ENCODE results near the gene KCNK16.
A peak's percentile ranks its signal among the peaks of the same experiment; 100 is the strongest.

The KCNK16 gene

GRCh38 chr6:39341352-39341751, 18.9 kb upstream of the KCNK16 start:
- DNase-seq: no peak

DNA sequence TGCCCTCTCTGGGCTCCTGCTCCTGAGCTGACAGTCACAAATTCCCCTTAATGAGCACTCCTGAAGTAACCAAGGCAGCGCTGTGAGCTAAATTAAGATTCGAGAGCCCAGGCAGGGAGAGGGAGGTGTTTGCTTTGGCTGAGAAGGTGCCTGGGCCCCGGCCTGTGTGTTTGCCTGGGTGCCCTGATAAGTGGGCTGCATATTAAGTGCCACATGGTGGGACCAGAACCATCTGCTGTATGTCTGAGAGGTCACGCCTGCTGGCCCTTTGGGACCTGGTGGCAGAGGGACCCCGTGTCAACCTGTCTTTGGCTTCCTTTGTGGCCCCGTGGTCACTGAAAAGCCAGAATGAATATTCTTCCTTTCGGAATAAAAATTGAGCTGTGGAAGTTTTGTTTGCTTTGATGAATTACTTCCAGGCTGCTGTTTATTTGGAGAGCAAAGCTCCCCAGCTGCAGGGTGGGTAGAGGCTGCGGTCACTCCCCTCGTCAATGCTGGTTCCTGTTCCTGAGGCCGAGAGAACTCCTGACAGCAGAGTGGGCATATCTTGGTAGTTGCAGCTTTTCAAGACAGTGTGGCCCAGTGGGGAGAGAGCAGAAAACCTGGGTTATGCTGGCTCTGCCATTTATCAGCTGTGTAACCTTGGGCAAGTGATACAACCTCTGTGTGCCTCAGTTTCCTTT, 17.5 kb upstream of the KCNK16 start:
- DNase-seq: no peak

- no peak for DNase-seq
Observed at GRCh38 chr6:39339096-39339867, 16.8 kb upstream of the KCNK16 start.

GRCh38 chr6:39338397-39338796, 15.9 kb upstream of the KCNK16 start:
- no peak for DNase-seq

GRCh38 chr6:39335780-39336545, 13.5 kb upstream of the KCNK16 start:
- no peak for DNase-seq

DNA sequence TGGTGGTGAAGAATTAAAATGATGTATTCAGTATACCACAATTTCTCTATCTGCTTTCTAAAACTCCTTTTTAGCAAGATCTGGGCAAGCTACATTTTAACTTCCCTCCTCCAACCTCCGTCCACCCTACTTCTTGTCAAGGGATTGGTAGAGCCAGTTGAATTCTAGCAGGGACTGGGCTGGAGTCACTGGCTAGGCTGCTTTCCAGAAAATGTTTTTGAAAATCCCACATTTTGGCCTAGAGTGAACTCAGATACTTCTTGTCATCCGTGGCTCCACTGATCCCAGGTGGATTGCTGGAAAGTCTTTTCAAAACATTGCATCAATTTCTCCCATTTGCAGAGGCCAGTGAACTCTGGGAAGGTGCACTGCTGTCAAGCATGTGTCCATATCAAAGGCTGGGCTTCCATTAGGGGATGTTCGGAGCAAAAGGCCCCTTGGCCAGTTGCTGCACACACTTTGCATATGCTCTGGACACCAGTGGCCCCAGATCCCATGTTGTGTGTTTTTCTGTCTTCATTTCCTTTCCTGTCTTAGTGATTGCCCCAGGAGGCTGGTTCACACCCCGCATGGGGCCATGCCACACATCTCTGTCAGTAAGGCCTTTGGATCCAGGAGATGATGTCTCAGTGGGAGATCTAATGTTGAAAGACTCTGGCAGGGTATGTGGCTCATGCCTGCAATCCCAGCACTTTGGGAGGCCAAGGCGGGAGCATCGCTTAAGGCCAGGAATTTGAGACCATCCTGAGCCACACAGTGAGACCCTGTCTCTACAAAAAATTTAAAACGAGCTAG, 11.3 kb upstream of the KCNK16 start:
- DNase-seq: no peak

DNA sequence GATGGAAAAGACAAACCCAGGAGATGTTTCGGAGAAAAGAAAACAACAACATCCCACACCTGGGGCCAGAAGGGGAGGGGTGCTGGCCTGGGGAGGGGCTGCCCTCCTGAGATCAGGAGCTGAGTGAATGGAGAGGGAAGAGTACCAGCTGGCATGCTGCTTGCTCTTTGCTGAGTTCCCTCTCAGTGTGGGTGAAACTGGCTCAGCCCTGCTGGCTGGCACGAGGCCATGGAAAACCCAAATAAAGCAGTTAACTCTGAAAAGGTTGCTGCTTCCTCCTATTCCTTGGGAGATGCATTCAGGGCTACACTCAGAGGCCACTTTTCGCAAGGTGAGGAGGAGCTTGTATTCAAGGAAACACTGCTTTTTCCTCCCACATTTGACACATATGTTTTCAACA, 8.0 kb upstream of the KCNK16 start:
- no peak for DNase-seq

GRCh38 chr6:39330057-39330456, 7.6 kb upstream of the KCNK16 start:
- DNase-seq: peak; percentile 18

- DNase-seq: no peak
Observed at GRCh38 chr6:39328066-39328465, 5.6 kb upstream of the KCNK16 start.

DNA sequence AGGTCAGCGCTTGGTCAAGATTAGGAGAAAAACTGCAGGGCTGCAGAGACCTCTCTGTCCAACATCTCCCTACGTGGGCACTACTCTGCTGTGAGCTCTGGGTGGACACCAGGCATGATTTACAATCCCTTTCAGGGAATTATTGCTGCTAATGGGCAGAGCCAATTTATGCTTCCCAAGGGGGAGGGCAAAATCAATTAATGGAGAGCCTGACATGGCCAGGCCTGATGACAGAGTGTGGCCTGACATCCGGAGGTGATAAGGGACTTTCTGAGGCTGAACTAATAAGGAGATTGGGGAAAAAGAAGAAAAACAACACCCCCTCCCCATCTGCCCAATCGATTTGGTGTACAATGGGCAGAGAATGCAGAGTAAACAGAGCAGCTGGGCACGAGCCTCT, 5.0 kb upstream of the KCNK16 start:
- DNase-seq: no peak

DNA sequence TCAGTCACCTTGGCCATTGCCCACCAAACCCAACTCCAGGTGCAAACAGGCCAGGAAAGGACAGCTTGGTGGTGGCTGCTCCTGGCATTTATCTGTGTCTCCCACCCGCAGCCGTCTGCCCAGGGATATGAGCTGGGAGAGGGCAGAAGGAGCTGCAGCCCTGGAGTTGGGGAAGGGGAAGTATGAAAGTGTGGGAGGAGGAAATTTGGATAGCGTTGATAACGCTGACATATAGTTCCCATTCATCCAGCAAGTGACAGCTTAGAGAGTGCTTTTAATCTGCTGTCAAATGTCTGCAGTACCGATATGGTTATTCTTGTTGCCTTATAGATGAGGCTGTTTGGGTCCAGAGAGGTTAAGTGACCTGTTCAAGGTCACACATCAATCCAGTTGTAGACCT, 741 bp downstream of the KCNK16 start:
- DNase-seq: no peak

- no peak for DNase-seq
Observed at GRCh38 chr6:39320363-39320984, 2.0 kb downstream of the KCNK16 start.

GRCh38 chr6:39319621-39320362, 2.7 kb downstream of the KCNK16 start:
- no peak for DNase-seq

DNA sequence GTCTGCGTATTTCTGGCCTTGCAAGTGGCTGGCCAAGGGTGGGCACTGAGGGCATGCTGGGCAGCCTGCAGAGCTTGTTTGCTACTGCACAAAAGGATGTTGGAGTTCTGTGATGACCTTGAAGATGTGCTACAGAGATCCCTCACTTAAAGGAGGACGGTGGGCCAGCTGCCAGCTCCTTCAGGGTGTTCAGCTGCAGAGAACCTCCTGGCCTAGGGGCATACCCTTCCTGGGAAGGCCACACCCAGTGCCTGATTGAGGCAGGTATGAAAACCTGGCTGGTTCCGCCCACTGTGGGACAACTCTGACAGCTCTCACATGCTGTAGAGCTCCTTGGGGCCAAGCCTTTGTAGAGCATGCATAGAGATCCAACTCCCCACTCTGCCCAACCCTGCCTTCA, 5.2 kb downstream of the KCNK16 start:
- no peak for DNase-seq

- no peak for DNase-seq
Observed at GRCh38 chr6:39314273-39314795, 8.2 kb downstream of the KCNK16 start, which contains the start of gene KCNK17. Gene KCNK17, minus strand, starts transcription at chr6:39314419. Its CDS starts 99 bp downstream, at chr6:39314320.

- no peak for DNase-seq
Observed at GRCh38 chr6:39313526-39314272, 8.8 kb downstream of the KCNK16 start.

DNA sequence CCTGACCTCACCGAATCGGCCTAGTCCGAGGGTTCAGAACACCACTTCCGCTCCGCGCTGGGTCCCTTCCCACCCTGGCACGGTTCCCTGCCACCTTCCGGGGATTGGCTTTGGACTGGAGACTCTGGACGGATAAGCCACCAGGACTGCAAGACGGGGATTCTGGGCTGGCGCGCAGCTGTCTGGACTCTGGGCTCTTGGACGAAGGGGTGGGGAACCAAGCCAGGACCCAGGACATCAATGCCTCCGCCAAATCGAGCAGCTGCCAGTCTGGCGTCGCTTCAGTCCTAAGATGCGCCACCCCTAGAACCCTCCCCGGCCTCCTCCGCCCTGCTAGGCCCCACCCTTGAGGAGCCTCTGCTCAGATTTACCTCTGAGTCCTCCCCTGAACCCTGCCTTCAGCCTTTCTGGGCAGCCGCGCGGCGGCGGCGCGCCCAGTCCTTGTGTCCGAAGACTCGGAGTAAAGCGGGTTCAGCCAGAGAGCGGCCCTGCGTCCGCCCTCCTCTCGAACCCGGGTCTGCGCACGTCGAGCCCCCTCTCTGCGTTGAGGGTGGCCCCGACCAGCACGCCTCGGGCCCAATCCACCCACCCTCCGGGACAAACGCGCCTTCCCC, 9.5 kb downstream of the KCNK16 start:
- DNase-seq: no peak

DNA sequence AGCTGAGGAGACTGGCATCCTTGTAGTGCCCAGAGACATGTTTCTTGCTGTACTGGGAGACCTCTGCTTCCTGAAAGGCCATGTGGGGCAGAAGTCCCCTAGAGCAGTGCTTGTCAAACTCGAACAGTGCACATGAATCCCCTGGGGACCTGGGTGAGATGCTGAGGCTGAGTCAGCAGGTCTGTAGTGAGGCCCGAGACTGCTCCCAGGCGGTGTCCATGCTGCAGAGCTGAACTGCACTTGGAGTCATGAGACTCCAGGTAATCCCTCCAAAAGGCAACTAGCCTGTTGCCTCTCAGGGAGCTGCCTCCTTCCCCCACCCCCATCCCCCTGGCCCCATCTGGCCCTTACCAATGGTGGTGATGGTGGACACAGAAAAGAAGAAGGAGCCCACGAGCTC, 12.0 kb downstream of the KCNK16 start:
- DNase-seq: no peak

DNA sequence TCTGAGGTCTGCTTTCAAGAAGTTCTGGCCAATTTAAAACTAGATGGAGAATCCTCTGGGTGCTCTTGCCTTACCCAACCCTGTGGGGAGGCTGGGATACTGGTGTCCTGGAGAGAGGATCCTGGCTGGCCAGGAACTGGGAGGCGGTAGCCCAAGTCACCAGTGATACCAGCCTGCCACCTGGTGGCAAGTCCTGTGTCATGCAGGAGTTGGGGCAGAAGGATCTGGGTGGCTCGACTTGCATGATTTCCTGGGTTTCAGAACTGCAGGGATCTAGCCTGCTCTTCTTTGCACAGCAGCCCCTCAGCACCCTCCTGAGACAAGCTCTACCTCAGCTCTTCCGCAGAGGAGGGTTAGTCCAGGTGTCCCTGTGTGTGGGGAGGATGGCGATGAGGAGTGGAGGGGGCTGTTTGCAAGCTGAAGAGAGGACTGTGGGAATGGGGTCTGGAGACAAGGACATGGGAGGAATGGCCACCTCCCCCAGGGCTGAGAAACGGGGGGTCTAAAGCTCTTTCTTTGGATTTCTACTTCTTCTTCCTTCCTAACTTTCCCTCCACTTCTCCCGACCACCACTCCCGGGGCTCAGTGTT, 12.5 kb downstream of the KCNK16 start:
- DNase-seq: peak; percentile 55

- no peak for DNase-seq
Observed at GRCh38 chr6:39307462-39307861, 15.0 kb downstream of the KCNK16 start.

All from CD4-positive, alpha-beta T cell treated with Interleukin-17A for 1 hour (primary cell).